ENCODE results near the gene ARIH2. TPM values are rescaled to one million over a fixed set of nuclear protein-coding genes. Genes with fewer than 3 reads are reported as not detected.
A peak's percentile ranks its signal among the peaks of the same experiment; 100 is the strongest.

Gene ARIH2
- total and polyA plus RNA-seq, 2 of the 4 experiments (the other 2 are of a cell fraction) = 62.3 to 93.7 TPM

- H2BK15ac ChIP-seq (ENCODE audit: low read depth, low read length) = no peak overlapping the region
- intact Hi-C loops (cut with micrococcal nuclease) = no loop called here
- DNase-seq (no peak), ATAC-seq (ENCODE audit: low read depth) (no peak)
- in situ Hi-C loops (cut with MboI; ENCODE audit: low sequenced_read_pairs) = no loop called here
- no peaks in the 10 kb centered on the region for H3K9me3 ChIP-seq (ENCODE audit: control insufficient read depth, insufficient read depth, low read length)
- 5% methylated on average over 10 of the region's 23 CpGs; no CpG with 5 or more reads in 1 of the 2 experiments for WGBS, 2 experiments (ENCODE audit: extremely low coverage in 2 of 2, insufficient read length in 1 of 2)
- no peak for TF ChIP-seq MAZ (IDR thresholded peaks at IDR 0.05; ENCODE audit: borderline replicate concordance, low read depth, low read length)
- TF ChIP-seq SMC3 (IDR thresholded peaks at IDR 0.05; ENCODE audit: low read depth, low read length) = no peak
- no peak for TF ChIP-seq ELK1 (IDR thresholded peaks at IDR 0.05; ENCODE audit: borderline replicate concordance, low read depth, low read length)
- no peak for TF ChIP-seq POLR2A (IDR thresholded peaks at IDR 0.05; ENCODE audit: low read depth, low read length)
- TF ChIP-seq CTCF (conservative IDR thresholded peaks at IDR 0.05; ENCODE audit: low read depth, low read length) = no peak
- no peak for TF ChIP-seq MAFK (IDR thresholded peaks at IDR 0.05; ENCODE audit: low read depth, low read length)
- H3K18ac ChIP-seq (ENCODE audit: low read depth, low read length) = no peak overlapping the region
- peak overlapping the region; percentile 96 for H3K4me2 ChIP-seq (ENCODE audit: low read depth, low read length)
- peak overlapping the region; percentile 95 for H3K4me3 ChIP-seq (ENCODE audit: insufficient read depth, low read depth, low read length)
- H3K9ac ChIP-seq (ENCODE audit: low read depth, low read length) = peak overlapping the region; percentile 50
- H3K9me1 ChIP-seq (ENCODE audit: insufficient read depth, low read length) = peaks cover 9% of the 10 kb centered on the region
- CTCF ChIA-PET = interaction anchor here (0.8 kb wide), 1 partner anchor 10 kb away, joined by 3 read pairs; the partner anchor contains the start of gene WDR6
- H3K79me1 ChIP-seq (ENCODE audit: low read depth in 1 of 2, low read length in 2 of 2) = peaks cover 20 to 81% of the 10 kb centered on the region in 2 experiments; a peak in 3 of 4 replicates
- H2BK120ac ChIP-seq (ENCODE audit: low read depth, low read length) = no peak overlapping the region
- H4K8ac ChIP-seq (ENCODE audit: low read depth in 2 of 2, low read length in 2 of 2) = peak overlapping the region; percentile 70 to 98; a peak in 3 of 4 replicates
- peaks cover 41% of the 10 kb centered on the region for H3K36me3 ChIP-seq (ENCODE audit: control insufficient read depth, insufficient read depth, low read length)
- peak overlapping the region; percentile 97 for H2AK9ac ChIP-seq (replicated peaks; ENCODE audit: low read depth, low read length, poor library complexity)
- H2AFZ ChIP-seq (replicated peaks; ENCODE audit: low read length, poor library complexity) = peak overlapping the region; percentile 98
- no peak overlapping the region for H2BK20ac ChIP-seq (ENCODE audit: low read depth, low read length)
- no TSS peak for BruUV-seq (replicated peaks)
- dilution Hi-C loops (cut with HindIII; ENCODE audit: low sequenced_read_pairs, unreplicated experiment) = no loop called here
- peak overlapping the region; percentile 26; the same call in 1 of the 2 replicates for H3K56ac ChIP-seq (ENCODE audit: extremely low read depth, insufficient read depth, low read length)
- no peaks in the 10 kb centered on the region for H3K27me3 ChIP-seq (ENCODE audit: control insufficient read depth, insufficient read depth, low read length)
- H4K91ac ChIP-seq (ENCODE audit: insufficient read depth, low read depth, low read length) = peak overlapping the region; percentile 58
- POLR2A ChIA-PET (ENCODE audit: unreplicated experiment) = interaction anchor here (0.5 to 2.4 kb wide), 2 partner anchors 9 to 327 kb away, joined by 4 to 13 read pairs; partner anchors contain the start of gene WDR6
- H3K14ac ChIP-seq (replicated peaks; ENCODE audit: low read depth, low read length) = peak overlapping the region; percentile 8
- peak overlapping the region; percentile 58 for H3K4ac ChIP-seq (ENCODE audit: low read depth, low read length)
- H2BK5ac ChIP-seq (ENCODE audit: low read depth, low read length, poor library complexity, severe bottlenecking) = peak overlapping the region; percentile 74
- peaks cover 29% of the 10 kb centered on the region for H4K20me1 ChIP-seq (ENCODE audit: insufficient read depth, low read length)
- peak overlapping the region; percentile 52 for H2AK5ac ChIP-seq (ENCODE audit: low read depth, low read length)
- peak overlapping the region; percentile 62; the same call in 1 of the 2 replicates for H3K27ac ChIP-seq (ENCODE audit: insufficient read depth, low read length)
- peak overlapping the region; percentile 47; the same call in 1 of the 2 replicates for H4K5ac ChIP-seq (ENCODE audit: low read depth, low read length)
- peaks cover 13% of the 10 kb centered on the region for H3K4me1 ChIP-seq (ENCODE audit: control insufficient read depth, insufficient read depth, low read length)
- peak overlapping the region; percentile 58; the same call in 1 of the 2 replicates for H3K23ac ChIP-seq (ENCODE audit: low read depth, low read length)
Observed at GRCh38 chr3:49017229-49017970, 98.8 kb downstream of the ARIH2 start.

All from IMR-90 (cell line).